GM21390 (cell line): ENCODE measurements around the gene KAT2B.
"Not testable (repeated sequence)": the region's sequence is repeated elsewhere in the genome, so short reads cannot be mapped to it uniquely, and the experiment has no call there.

Experiments used
- ATAC-seq: cut with Tn5 transposase; IDR thresholded peaks from one replicate; pipeline ENCODE4 v1.9.1; 2021; ENCODE audit not compliant: unreplicated experiment

The KAT2B gene

GRCh38 chr3:20041197-20041780, 1.0 kb downstream of the KAT2B start:
- peak; percentile 42 for ATAC-seq

- no peak for ATAC-seq
Measured at GRCh38 chr3:20042331-20042730, 2.1 kb downstream of the KAT2B start.

GRCh38 chr3:20043396-20043795, 3.1 kb downstream of the KAT2B start:
- ATAC-seq: peak; percentile 11

- ATAC-seq: no peak
Measured at GRCh38 chr3:20043825-20044224, 3.6 kb downstream of the KAT2B start.

GRCh38 chr3:20045141-20045540, 4.9 kb downstream of the KAT2B start:
- ATAC-seq: not testable (repeated sequence)

- no peak for ATAC-seq
Measured at GRCh38 chr3:20046556-20046955, 6.3 kb downstream of the KAT2B start.

GRCh38 chr3:20047341-20047779, 7.1 kb downstream of the KAT2B start:
- ATAC-seq: no peak

GRCh38 chr3:20047976-20048883, 8.0 kb downstream of the KAT2B start:
- peak; percentile 1 for ATAC-seq

- no peak for ATAC-seq
Measured at GRCh38 chr3:20051123-20051806, 11.0 kb downstream of the KAT2B start.

GRCh38 chr3:20052851-20053250, 12.6 kb downstream of the KAT2B start:
- ATAC-seq: no peak

GRCh38 chr3:20054549-20054987, 14.3 kb downstream of the KAT2B start:
- ATAC-seq: peak; percentile 83

- peak; percentile 5 for ATAC-seq
Measured at GRCh38 chr3:20055020-20055775, 15.0 kb downstream of the KAT2B start.

GRCh38 chr3:20055842-20056241, 15.6 kb downstream of the KAT2B start:
- ATAC-seq: no peak

GRCh38 chr3:20056725-20057611, 16.7 kb downstream of the KAT2B start:
- peak; percentile 36 for ATAC-seq

GRCh38 chr3:20057612-20058180, 17.4 kb downstream of the KAT2B start:
- no peak for ATAC-seq

GRCh38 chr3:20059929-20060328, 19.7 kb downstream of the KAT2B start:
- no peak for ATAC-seq

- peak; percentile 70 for ATAC-seq
Measured at GRCh38 chr3:20060974-20061685, 20.9 kb downstream of the KAT2B start.

- no peak for ATAC-seq
Measured at GRCh38 chr3:20062996-20063395, 22.8 kb downstream of the KAT2B start.

- ATAC-seq: no peak
Measured at GRCh38 chr3:20064387-20064786, 24.1 kb downstream of the KAT2B start.
